ENCODE measurements around the gene CPM. TPM values are rescaled to one million over a fixed set of nuclear protein-coding genes. Genes with fewer than 3 reads are reported as not detected.

CPM gene
- 10 to 100 TPM; 18.0 to 18.7 TPM for total RNA-seq

- intact Hi-C loops (cut with DNase I, micrococcal nuclease): loop anchor here (1.0 to 5.0 kb wide), 5 partner anchors 25 to 304 kb away; partner anchors contain the start of genes CPSF6 (in 1 of the 2) and MDM2 (in 1 of the 2)
- CTCF ChIA-PET: interaction anchor here (0.7 kb wide), 1 partner anchor 13 kb away, joined by 3 read pairs; no protein-coding TSS in a partner anchor
- ATAC-seq: peak; percentile 98
- peaks cover 20% of the 10 kb centered on the region for H3K27me3 Mint-ChIP-seq
- H3K27ac Mint-ChIP-seq: peak within 1 kb of the TSS; percentile 71
- peaks cover 9% of the 10 kb centered on the region for H3K4me1 Mint-ChIP-seq
- peak within 1 kb of the TSS; percentile 80 for H3K4me3 Mint-ChIP-seq
- peaks cover 10% of the 10 kb centered on the region for H3K36me3 Mint-ChIP-seq (ENCODE audit: low read depth)
- H3K9me3 Mint-ChIP-seq (ENCODE audit: low read depth): no peaks in the 10 kb centered on the region
- POLR2A ChIA-PET: interaction anchor here (0.5 to 1.1 kb wide), 2 partner anchors 74 to 101 kb away, joined by 3 read pairs; no protein-coding TSS in a partner anchor
- peak; percentile 86 for DNase-seq
Observed at GRCh38 chr12:68932961-68933893, at the start of gene CPM. CPM (minus strand) TSS chr12:68933171; CDS start chr12:68932837, 334 bp downstream.

- POLR2A ChIA-PET: no interaction called here
- ATAC-seq (no peak), DNase-seq (no peak)
- Mint-ChIP-seq H3K4me1 (peaks cover 2% of the 10 kb centered on the region), H3K27me3 (peaks cover 11% of the 10 kb centered on the region), H3K4me3 (no peak overlapping the region), H3K36me3 (ENCODE audit: low read depth) (peaks cover 6% of the 10 kb centered on the region), H3K9me3 (ENCODE audit: low read depth) (peaks cover 8% of the 10 kb centered on the region), H3K27ac (no peak overlapping the region)
- CTCF ChIA-PET: no interaction called here
- intact Hi-C loops (cut with DNase I, micrococcal nuclease): no loop called here
Observed at GRCh38 chr12:68981516-68981915, 48.5 kb upstream of the CPM start.

- no peak overlapping the region for H3K4me3 Mint-ChIP-seq
- peaks cover 6% of the 10 kb centered on the region for H3K36me3 Mint-ChIP-seq (ENCODE audit: low read depth)
- ATAC-seq: no peak
- CTCF ChIA-PET: interaction anchor here (1.2 kb wide), 1 partner anchor 33 kb away, joined by 4 read pairs; no protein-coding TSS in a partner anchor
- POLR2A ChIA-PET: no interaction called here
- intact Hi-C loops (cut with DNase I, micrococcal nuclease): no loop called here
- no peak overlapping the region for H3K27ac Mint-ChIP-seq
- H3K27me3 Mint-ChIP-seq: peaks cover 11% of the 10 kb centered on the region
- no peak for DNase-seq
- peaks cover 2% of the 10 kb centered on the region for H3K4me1 Mint-ChIP-seq
- peaks cover 8% of the 10 kb centered on the region for H3K9me3 Mint-ChIP-seq (ENCODE audit: low read depth)
Observed at GRCh38 chr12:68980476-68981212, 47.7 kb upstream of the CPM start.

GRCh38 chr12:68978678-68979077 lies 45.7 kb upstream of the CPM start:
- CTCF ChIA-PET: no interaction called here
- intact Hi-C loops (cut with DNase I, micrococcal nuclease): no loop called here
- ATAC-seq (no peak), DNase-seq (no peak)
- H3K27me3 Mint-ChIP-seq: peaks cover 11% of the 10 kb centered on the region
- no peak overlapping the region for H3K27ac Mint-ChIP-seq
- H3K4me3 Mint-ChIP-seq: no peak overlapping the region
- peaks cover 6% of the 10 kb centered on the region for H3K36me3 Mint-ChIP-seq (ENCODE audit: low read depth)
- H3K9me3 Mint-ChIP-seq (ENCODE audit: low read depth): peaks cover 8% of the 10 kb centered on the region
- POLR2A ChIA-PET: no interaction called here
- peaks cover 2% of the 10 kb centered on the region for H3K4me1 Mint-ChIP-seq

GRCh38 chr12:68977909-68978610 lies 45.1 kb upstream of the CPM start:
- H3K9me3 Mint-ChIP-seq (ENCODE audit: low read depth): peaks cover 6% of the 10 kb centered on the region
- ATAC-seq: no peak
- ChIA-PET POLR2A (no interaction called here), CTCF (interaction anchor here (0.6 kb wide), 1 partner anchor 118 kb away, joined by 3 read pairs; no protein-coding TSS in a partner anchor)
- H3K4me3 Mint-ChIP-seq: no peak overlapping the region
- no peak for DNase-seq
- H3K36me3 Mint-ChIP-seq (ENCODE audit: low read depth): peaks cover 3% of the 10 kb centered on the region
- intact Hi-C loops (cut with DNase I, micrococcal nuclease): no loop called here
- peaks cover 11% of the 10 kb centered on the region for H3K27me3 Mint-ChIP-seq
- H3K27ac Mint-ChIP-seq: no peak overlapping the region
- H3K4me1 Mint-ChIP-seq: peaks cover 2% of the 10 kb centered on the region

- H3K4me1 Mint-ChIP-seq: peaks cover 2% of the 10 kb centered on the region
- intact Hi-C loops (cut with DNase I, micrococcal nuclease): no loop called here
- H3K36me3 Mint-ChIP-seq (ENCODE audit: low read depth): no peaks in the 10 kb centered on the region
- no peak overlapping the region for H3K27ac Mint-ChIP-seq
- CTCF ChIA-PET: no interaction called here
- POLR2A ChIA-PET: interaction anchor here (0.6 kb wide), 1 partner anchor 109 kb away, joined by 4 read pairs; no protein-coding TSS in a partner anchor
- H3K4me3 Mint-ChIP-seq: no peak overlapping the region
- ATAC-seq (no peak), DNase-seq (no peak)
- peaks cover 2% of the 10 kb centered on the region for H3K9me3 Mint-ChIP-seq (ENCODE audit: low read depth)
- peaks cover 7% of the 10 kb centered on the region for H3K27me3 Mint-ChIP-seq
Observed at GRCh38 chr12:68977335-68977734, 44.4 kb upstream of the CPM start.

GRCh38 chr12:68976395-68976841 lies 43.4 kb upstream of the CPM start:
- Mint-ChIP-seq H3K9me3 (ENCODE audit: low read depth) (no peaks in the 10 kb centered on the region), H3K4me3 (no peak overlapping the region), H3K36me3 (ENCODE audit: low read depth) (no peaks in the 10 kb centered on the region), H3K27ac (no peak overlapping the region), H3K4me1 (peaks cover 2% of the 10 kb centered on the region), H3K27me3 (peaks cover 5% of the 10 kb centered on the region)
- ChIA-PET POLR2A (interaction anchor here (0.6 kb wide), 1 partner anchor 108 kb away, joined by 4 read pairs; no protein-coding TSS in a partner anchor), CTCF (no interaction called here)
- no peak for ATAC-seq
- DNase-seq: no peak
- intact Hi-C loops (cut with DNase I, micrococcal nuclease): no loop called here

- Mint-ChIP-seq H3K27me3 (peaks cover 2% of the 10 kb centered on the region), H3K4me1 (peaks cover 2% of the 10 kb centered on the region), H3K27ac (no peak overlapping the region), H3K4me3 (no peak overlapping the region), H3K9me3 (ENCODE audit: low read depth) (no peaks in the 10 kb centered on the region), H3K36me3 (ENCODE audit: low read depth) (no peaks in the 10 kb centered on the region)
- DNase-seq (no peak), ATAC-seq (no peak)
- CTCF ChIA-PET: no interaction called here
- POLR2A ChIA-PET: no interaction called here
- intact Hi-C loops (cut with DNase I, micrococcal nuclease): no loop called here
Observed at GRCh38 chr12:68975811-68976210, 42.8 kb upstream of the CPM start.

GRCh38 chr12:68972595-68972994 lies 39.6 kb upstream of the CPM start:
- Mint-ChIP-seq H3K36me3 (ENCODE audit: low read depth) (no peaks in the 10 kb centered on the region), H3K4me3 (no peak overlapping the region), H3K27me3 (no peaks in the 10 kb centered on the region), H3K27ac (no peak overlapping the region), H3K4me1 (no peaks in the 10 kb centered on the region), H3K9me3 (ENCODE audit: low read depth) (no peaks in the 10 kb centered on the region)
- ChIA-PET POLR2A (no interaction called here), CTCF (no interaction called here)
- intact Hi-C loops (cut with DNase I, micrococcal nuclease): no loop called here
- no peak for DNase-seq
- ATAC-seq: no peak

- H3K27ac Mint-ChIP-seq: no peak overlapping the region
- ATAC-seq (peak; percentile 23), DNase-seq (no peak)
- no peak overlapping the region for H3K4me3 Mint-ChIP-seq
- no peaks in the 10 kb centered on the region for H3K9me3 Mint-ChIP-seq (ENCODE audit: low read depth)
- no peaks in the 10 kb centered on the region for H3K4me1 Mint-ChIP-seq
- ChIA-PET POLR2A (no interaction called here), CTCF (no interaction called here)
- intact Hi-C loops (cut with DNase I, micrococcal nuclease): no loop called here
- H3K36me3 Mint-ChIP-seq (ENCODE audit: low read depth): no peaks in the 10 kb centered on the region
- H3K27me3 Mint-ChIP-seq: no peaks in the 10 kb centered on the region
Observed at GRCh38 chr12:68971404-68971803, 38.4 kb upstream of the CPM start.

- Mint-ChIP-seq H3K4me1 (no peaks in the 10 kb centered on the region), H3K36me3 (ENCODE audit: low read depth) (no peaks in the 10 kb centered on the region), H3K4me3 (no peak overlapping the region), H3K27me3 (no peaks in the 10 kb centered on the region), H3K27ac (no peak overlapping the region), H3K9me3 (ENCODE audit: low read depth) (no peaks in the 10 kb centered on the region)
- intact Hi-C loops (cut with DNase I, micrococcal nuclease): no loop called here
- DNase-seq: no peak
- ChIA-PET POLR2A (interaction anchor here (0.6 kb wide), 1 partner anchor 90 kb away, joined by 5 read pairs; no protein-coding TSS in a partner anchor), CTCF (no interaction called here)
- ATAC-seq: no peak
Observed at GRCh38 chr12:68970951-68971350, 38.0 kb upstream of the CPM start.
